Colonic mucosa (tissue), 4 donors: ENCODE data around the gene SLC2A8. TPM values are rescaled to one million over a fixed set of nuclear protein-coding genes. Genes with fewer than 3 reads are reported as not detected.
A peak's percentile ranks its signal among the peaks of the same experiment; 100 is the strongest.

Experiments used
- DNase-seq: peaks from one replicate; pipeline ENCODE4 v3.0.0-alpha.2; 2020
- H3K27ac ChIP-seq: fragments of 200-600 bp; one replicate; pipeline ENCODE4 v1.8.0; 2021
- H3K27me3 ChIP-seq: fragments of 200-600 bp; one replicate; pipeline ENCODE4 v1.8.0; 2021
- H3K36me3 ChIP-seq: fragments of 200-600 bp; one replicate; pipeline ENCODE4 v1.8.0; 2021
- H3K4me1 ChIP-seq: fragments of 200-600 bp; one replicate; pipeline ENCODE4 v1.8.0; 2021; ENCODE audit warnings: mild to moderate bottlenecking
- H3K4me3 ChIP-seq: fragments of 200-600 bp; one replicate; pipeline ENCODE4 v1.8.0; 2021
- H3K9ac ChIP-seq, 2 donors: one replicate each; pipeline ENCODE4 v1.7.0; 2013; ENCODE audit warnings: control low read depth in 2 of 2, low read depth in 2 of 2, low read length in 2 of 2
- H3K9me3 ChIP-seq: fragments of 200-600 bp; one replicate; pipeline ENCODE4 v1.8.0; 2021
- CTCF ChIP-seq: fragments of 200-600 bp; IDR thresholded peaks from one replicate; pipeline ENCODE4 v1.8.0; 2022; ENCODE audit warnings: antibody characterized with exemption, mild to moderate bottlenecking
- intact Hi-C: fragments of 100-400 bp; cut with DNase I; formaldehyde crosslinking; loops from one replicate; pipeline ENCODE4 v1.14.1; 2022
- total RNA-seq, 2 donors: library from RNA; stranded (reverse); fragmentation: NEBNext Ultra II Directional in 1 of 2; extraction: Animal tissue kit (Norgen Biotek cat#: 25700) in 1 of 2; gene quantifications; one replicate each; pipeline ENCODE4 v1.2.1, GENCODE V29; 2021
- donor health status: healthy.
- donor health status: DM: no; HTN: no; CAD: no.
- donor health status: DM: no; HTN: no; CAD: no.

The SLC2A8 gene
- total RNA-seq, 2 donors from 2014 or later = 20.4 to 33.6 TPM

- TF ChIP-seq CTCF = no peak
- Histone ChIP-seq H3K4me3 (peak overlapping the region; percentile 99), H3K9ac (peak overlapping the region; percentile 89 to 90), H3K27me3 (no peaks in the 10 kb centered on the region), H3K27ac (peak overlapping the region; percentile 95), H3K4me1 (peaks cover 22% of the 10 kb centered on the region), H3K9me3 (no peaks in the 10 kb centered on the region), H3K36me3 (no peaks in the 10 kb centered on the region)
- intact Hi-C loops = no loop called here
- no peak for DNase-seq
These were observed 27.7 kb downstream of the SLC2A8 start for GRCh38 chr9:127424676-127424999.

GRCh38 chr9:127426756-127427155 is 29.8 kb downstream of the SLC2A8 start:
- no peak overlapping the region for H3K9ac ChIP-seq
- H3K27ac ChIP-seq = no peak overlapping the region
- H3K9me3 ChIP-seq = no peaks in the 10 kb centered on the region
- no peaks in the 10 kb centered on the region for H3K27me3 ChIP-seq
- H3K36me3 ChIP-seq = no peaks in the 10 kb centered on the region
- intact Hi-C loops = no loop called here
- no peak for TF ChIP-seq CTCF
- H3K4me3 ChIP-seq = no peak overlapping the region
- DNase-seq = no peak
- H3K4me1 ChIP-seq = peaks cover 20% of the 10 kb centered on the region

- Histone ChIP-seq H3K4me1 (peaks cover 7% of the 10 kb centered on the region), H3K27me3 (no peaks in the 10 kb centered on the region), H3K9me3 (no peaks in the 10 kb centered on the region), H3K9ac (no peak overlapping the region), H3K27ac (no peak overlapping the region), H3K4me3 (no peak overlapping the region), H3K36me3 (no peaks in the 10 kb centered on the region)
- TF ChIP-seq CTCF = no peak
- intact Hi-C loops = no loop called here
- no peak for DNase-seq
These were observed 31.4 kb downstream of the SLC2A8 start for GRCh38 chr9:127428348-127428747.

GRCh38 chr9:127430415-127430814 is 33.4 kb downstream of the SLC2A8 start:
- intact Hi-C loops = no loop called here
- Histone ChIP-seq H3K27ac (no peak overlapping the region), H3K36me3 (no peaks in the 10 kb centered on the region), H3K27me3 (no peaks in the 10 kb centered on the region), H3K9ac (no peak overlapping the region), H3K4me3 (no peak overlapping the region), H3K4me1 (peaks cover under 1% of the 10 kb centered on the region), H3K9me3 (no peaks in the 10 kb centered on the region)
- DNase-seq = no peak
- no peak for TF ChIP-seq CTCF

- no peaks in the 10 kb centered on the region for H3K9me3 ChIP-seq
- H3K27me3 ChIP-seq = no peaks in the 10 kb centered on the region
- H3K27ac ChIP-seq = no peak overlapping the region
- intact Hi-C loops = no loop called here
- no peak for TF ChIP-seq CTCF
- no peak overlapping the region for H3K9ac ChIP-seq
- H3K4me3 ChIP-seq = no peak overlapping the region
- DNase-seq = no peak
- no peaks in the 10 kb centered on the region for H3K4me1 ChIP-seq
- H3K36me3 ChIP-seq = peaks cover 21% of the 10 kb centered on the region
These were observed 40.7 kb downstream of the SLC2A8 start for GRCh38 chr9:127437497-127438264.
